GM11168 (cell line): ENCODE results near the gene SERINC3.
"Not testable (repeated sequence)": the region's sequence is repeated elsewhere in the genome, so short reads cannot be mapped to it uniquely, and the experiment has no call there.

Experiments used
- in situ Hi-C: fragments of 300-500 bp; cut with MboI; formaldehyde crosslinking; loops from one replicate; pipeline ENCODE4 v1.12.0; 2022; ENCODE audit warnings: low sequenced_read_pairs; ENCODE audit not compliant: unreplicated experiment

Gene SERINC3

DNA sequence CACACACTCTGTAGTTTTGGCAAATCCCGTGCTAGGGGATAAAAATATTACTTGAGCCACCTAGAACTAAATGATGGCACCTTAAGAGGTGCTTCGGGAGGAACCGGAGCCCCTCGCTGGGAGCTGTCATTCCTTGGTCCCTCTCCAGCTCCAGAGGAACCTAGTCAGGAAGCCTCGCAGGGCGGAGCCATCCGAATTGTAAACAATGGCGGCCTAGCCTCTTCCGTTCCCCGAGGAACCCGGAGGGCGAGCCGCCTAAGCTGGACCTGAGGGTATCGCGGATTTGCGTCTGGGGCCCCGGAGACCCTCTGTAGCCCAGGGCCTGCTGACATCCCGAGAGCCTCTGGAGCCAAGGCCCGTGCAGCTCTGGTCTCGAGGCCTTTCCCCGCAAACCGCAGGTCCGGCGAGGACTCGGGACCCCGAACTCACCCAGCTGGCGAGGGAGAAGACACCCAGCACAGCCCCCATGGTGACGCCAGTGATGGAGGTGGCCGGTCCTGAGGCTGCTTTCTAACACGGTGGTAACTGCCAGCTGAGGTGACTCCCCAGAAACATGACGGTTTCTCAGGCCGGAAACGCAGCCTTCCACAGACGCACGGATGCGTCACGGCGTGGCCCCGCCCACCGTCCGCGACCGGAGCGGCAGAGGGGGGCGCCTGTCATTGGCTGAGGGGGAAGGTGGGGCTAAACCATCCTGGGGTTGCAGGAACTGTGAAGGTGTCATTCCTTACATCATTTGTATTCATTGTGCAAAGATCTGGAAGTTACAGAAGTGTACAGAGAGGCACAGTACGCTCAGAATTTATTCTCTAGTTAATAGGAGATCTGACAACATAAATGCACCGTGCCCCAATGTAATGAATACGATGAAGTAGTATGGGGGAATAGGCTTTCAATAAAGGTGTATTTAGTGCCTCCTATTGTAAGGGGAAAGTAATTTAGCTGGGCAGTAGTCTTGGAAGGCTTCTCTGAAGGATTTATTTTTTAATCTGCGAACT, at the start of gene SERINC3:
TSS of gene SERINC3 (minus strand) at position 587 of the 998 bp plus-strand sequence. CDS start at position 468, 119 bp downstream.
- in situ Hi-C loops, result no loop called here

DNA sequence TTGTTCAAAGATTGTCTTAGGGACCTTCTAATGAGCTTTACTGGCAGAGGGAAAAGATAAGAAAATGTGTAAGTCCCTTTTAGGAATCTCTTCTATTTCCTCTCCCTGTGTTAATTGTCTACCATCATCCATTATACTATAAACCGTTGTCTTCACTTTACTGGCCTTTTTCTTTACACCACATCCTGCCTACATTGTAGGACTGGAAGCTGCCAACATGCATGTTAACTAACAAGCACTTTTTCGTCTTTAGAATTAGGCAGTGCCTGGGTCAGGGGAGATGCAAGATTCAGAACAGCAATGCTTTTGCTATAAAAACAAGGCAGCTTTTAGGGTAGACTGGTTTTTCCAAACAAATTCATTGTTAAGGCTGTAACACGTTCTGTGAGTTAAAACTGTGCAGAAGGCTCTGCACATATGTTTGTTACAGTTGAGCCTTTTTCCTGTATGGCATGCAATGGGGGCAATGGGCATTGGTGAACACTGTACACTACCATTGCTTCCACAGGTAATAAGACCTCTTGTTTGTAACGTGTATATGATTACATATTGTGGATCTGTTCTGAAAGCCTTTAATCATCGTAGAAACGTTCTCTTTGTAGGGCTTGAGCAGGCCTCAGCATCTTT, 49.6 kb upstream of the SERINC3 start:
- in situ Hi-C loops, result no loop called here

DNA sequence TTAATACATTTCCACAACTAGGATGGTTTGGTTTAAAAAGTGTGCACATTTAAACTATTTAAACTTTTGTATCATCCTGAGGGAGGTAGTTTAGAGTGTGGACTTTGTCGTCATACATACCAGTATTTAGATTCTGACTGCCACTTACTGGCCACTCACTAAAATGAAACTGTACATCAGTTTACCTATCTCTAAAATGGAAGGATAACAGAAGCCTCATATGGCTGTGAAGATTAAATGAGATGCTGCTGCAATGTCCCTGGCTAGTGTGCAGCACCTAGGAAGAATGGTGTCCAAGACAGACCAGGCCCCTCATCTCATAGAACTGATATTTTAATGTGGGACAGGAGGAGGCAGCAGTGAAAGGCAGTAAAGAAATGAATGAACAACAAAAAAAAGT, 48.5 kb upstream of the SERINC3 start:
- in situ Hi-C loops, result no loop called here

DNA sequence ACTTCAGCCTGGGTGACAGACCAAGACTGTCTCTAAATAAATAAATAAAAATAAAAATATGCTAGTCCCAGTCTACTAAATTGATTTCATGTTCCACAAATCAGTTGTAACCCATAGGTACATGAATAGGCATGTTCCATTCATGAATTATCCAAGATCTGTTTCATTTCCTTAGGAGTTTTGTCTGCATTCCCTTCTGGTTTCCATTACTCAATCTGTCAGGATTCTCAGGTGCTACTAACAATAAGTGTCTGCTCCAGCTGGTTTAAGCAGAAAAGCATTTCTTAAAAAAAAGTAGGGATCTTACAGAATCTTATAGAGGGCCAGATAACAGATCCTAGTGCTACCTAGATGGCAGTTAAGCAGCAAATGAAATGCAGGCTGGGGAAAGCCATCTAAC, 44.9 kb upstream of the SERINC3 start:
- in situ Hi-C loops, result no loop called here

DNA sequence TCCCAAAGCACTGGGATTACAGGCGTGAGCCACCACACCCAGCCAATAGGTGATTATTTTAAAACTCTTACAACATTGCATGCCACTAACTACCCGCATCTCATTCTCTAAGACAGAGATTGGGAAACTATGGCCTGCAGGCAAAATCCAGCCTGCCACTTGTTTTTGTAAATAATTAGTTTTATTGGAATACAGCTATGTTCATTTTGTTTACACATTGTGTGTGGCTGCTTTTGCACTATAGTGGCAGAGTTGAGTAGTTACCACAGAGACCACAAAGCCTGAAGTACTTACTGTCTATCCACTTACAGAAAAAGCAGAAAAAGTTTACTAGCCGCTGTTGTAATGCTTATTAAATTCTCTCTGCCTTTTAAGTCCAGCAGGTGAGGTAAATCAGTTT, 44.1 kb upstream of the SERINC3 start:
- in situ Hi-C loops, result no loop called here

DNA sequence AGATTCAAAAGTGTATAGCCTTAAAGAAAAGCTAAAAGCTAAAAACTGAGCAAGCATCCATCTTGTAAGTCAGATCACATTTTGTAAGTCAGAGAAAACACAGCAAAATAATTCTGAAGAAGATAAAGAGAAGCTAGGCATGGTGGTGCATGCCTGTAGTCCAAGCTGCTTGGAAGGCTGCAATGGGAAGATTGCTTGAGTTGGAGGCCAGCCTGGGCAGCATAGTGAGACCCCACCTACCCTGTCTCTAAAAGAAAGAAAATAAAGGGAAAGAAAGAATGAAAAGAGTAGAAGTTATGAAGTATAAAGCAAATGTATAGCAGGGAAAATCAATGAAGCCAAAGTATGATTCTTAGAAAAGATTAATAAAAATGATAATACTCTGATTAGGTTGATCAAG, 40.0 kb upstream of the SERINC3 start:
- in situ Hi-C loops, result no loop called here

DNA sequence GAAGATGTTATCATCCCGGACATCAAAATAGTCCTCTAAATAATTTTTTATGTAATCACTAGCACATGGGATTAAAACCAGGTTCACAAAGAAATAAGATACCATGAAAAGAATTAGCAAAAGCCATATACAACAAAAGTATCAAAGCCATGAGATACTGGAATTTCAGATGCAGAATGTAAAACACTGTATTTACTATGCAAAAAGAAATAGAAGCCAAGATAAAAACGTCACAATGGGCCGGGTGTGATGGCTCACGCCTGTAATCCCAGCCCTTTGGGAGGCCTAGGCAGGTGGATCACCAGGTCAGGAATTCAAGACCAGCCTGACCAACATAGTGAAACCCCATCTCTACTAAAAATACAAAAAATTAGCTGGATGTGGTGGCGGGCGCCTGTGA, 38.9 kb upstream of the SERINC3 start:
- in situ Hi-C loops, result not testable (repeated sequence)

DNA sequence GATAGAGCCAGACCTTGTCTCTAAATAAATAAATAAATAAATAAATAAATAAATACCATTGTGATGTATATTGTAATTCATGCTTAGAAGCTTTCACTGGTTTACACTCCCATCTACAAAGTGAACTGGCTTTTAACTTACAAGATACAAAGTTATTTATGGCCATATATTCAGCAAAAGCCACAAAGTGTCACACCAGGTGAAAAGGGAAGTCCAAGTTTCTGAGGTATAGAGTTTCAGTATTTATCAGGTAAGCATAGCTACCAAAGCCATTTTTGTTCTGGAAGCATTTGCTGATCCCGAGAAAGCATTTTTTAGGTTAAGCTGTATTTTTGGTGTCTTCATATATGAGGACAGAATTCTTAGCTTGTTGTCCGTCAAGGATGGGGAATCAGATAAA, 38.4 kb upstream of the SERINC3 start:
- in situ Hi-C loops, result no loop called here

DNA sequence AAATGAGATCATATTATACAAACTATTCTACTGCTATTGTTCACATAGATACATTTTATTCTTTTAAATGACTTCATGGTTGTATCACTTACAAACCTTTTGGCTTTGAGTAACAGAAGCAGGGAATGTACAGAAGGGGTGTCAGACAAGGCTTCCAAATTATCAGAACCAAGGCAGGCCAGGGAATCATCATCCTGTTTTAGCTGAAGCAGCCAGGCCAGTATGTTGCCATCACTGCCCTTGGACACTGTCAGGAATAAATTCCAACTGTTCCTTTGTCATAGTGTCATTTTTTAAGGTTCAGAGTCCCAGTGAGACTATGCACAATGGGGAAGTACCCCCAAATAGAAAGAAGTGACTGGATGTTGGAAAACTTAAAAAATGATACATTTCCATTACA, 37.4 kb upstream of the SERINC3 start:
- in situ Hi-C loops, result no loop called here

DNA sequence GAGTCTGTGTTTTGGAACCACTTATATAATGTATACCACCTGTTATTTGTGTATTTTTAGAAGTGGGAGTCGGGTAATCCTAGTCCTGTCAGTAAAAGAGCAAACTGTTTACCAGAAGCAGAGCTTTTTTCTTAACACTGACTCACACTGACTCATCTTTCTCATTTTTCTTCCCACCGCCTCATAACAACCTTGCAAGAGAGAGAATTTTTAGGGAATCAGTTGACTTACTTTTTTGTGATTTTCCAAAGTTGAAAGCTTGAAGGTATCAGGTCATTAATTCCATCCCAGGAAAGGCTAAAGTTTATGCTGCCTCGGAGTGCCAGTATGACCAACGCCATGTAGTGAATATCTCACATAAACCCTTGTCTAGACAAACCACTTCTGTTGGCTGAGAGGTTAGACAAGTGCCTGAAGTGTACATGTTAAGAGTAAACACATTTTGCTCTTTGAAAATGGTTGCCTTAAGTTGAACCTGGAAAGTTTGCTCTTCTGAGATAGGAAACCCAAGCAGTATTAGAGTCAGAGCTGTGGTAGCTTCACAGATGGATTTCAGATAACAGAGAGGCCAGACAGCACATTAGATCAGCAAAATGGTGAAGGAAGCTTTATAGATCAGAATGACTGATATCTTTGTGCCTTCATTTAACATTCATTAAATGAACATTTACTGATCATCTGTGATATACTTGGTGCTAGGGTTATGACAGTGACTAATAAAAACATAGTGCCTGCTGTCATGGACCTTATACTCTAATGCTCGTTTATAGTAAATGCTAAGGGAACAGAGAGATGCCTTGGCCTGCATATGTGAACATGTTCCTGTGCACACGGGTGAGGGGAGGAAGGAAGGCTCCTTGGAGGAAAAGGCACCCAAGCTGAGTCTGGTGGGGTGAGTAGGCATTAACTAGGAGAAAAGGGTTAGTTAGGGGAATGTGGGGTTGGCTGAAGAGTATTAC, 31.4 kb upstream of the SERINC3 start:
- in situ Hi-C loops, result no loop called here

DNA sequence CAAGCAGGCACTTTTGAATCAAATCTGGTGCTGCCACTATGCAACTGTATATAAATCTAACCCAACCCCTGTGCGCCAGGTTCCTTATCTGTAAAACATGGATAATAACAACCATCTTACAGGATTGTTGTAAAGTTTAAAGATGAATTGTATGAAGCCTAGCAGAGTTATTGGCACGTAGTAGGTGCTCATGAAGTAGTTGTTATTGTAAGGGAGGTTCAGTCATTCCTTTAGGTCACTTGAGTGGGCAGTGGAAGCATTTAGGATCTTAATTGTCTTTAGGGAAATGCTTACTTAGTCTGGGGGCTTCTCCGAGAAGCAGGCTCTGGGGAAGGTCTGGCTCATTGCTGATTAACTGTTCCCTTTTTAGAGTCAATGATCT, 30.7 kb upstream of the SERINC3 start:
- in situ Hi-C loops, result no loop called here

DNA sequence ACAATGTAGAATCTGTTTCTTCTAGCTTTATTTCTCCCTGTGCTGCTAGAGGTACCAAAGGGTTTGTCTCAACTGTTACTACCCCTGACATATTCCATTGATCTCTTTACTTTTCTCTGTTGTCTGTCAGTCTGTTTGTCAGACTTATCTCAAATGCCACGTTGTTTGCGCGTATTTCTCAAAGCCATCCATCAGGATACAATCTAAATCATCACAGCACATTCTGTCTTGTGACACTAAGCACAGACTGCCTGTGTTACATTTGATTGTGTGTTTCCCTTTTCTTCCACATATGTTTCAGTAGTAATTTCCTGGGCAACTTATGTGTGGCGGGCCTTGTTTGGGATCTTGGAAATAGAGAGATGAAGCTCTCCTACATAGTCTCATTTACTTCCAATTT, 30.2 kb upstream of the SERINC3 start:
- in situ Hi-C loops, result no loop called here

DNA sequence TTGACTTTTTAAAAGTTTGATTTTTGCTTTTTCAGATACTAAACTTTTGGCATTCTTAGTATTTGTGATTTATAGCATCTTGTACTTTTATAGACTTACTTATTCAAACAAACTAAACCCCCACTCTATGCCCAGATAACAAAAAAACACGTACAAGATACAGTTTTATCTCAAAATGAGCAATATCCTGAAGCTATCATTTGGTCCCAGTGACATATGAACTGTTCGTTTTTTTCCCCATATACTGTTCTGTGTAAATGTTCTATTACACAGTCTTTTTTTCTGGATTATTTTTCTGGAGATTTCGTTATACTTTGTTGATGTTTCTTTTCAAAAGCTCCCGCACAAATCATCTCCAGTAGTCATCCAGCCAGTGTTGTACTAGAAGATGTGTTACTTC, 27.3 kb upstream of the SERINC3 start:
- in situ Hi-C loops, result no loop called here

DNA sequence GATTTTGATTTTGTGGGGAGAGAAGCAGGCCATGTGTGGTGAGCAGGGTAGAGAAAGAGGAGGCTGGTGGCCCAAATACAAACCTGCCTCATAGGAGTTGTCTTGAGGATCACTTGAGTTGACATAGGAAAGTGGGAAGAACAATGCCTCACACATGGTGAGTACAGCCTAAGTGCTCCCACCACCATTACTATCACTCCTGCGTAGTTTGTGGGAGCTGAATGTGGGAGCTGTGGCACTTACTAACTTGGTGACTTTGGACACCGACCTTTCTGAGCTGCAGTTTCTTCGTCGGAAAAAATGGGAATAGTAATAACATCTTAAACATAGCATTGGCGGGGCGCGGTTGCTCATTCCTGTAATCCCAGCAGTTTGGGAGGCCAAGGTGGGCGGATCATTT, 25.5 kb upstream of the SERINC3 start:
- in situ Hi-C loops, result no loop called here

DNA sequence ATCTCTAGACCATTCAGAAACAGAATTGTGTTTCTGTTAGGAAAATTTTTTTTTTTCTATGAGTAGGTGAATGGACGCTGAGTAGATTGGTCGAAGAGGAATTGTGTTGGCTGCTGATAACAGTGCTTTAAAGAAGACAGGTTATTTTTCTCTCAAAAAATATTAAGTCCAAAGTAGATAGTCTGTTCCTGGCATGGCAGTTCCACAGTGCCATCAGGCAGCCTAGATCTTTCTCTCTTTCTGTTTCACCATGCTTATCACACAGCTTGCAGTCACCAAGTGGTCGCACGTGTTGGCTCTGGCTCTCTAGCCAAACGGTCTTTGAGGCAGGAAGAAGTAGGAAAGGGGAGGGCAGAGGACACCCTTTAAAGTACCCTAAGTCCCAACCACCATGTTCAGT, 22.4 kb upstream of the SERINC3 start:
- in situ Hi-C loops, result no loop called here

DNA sequence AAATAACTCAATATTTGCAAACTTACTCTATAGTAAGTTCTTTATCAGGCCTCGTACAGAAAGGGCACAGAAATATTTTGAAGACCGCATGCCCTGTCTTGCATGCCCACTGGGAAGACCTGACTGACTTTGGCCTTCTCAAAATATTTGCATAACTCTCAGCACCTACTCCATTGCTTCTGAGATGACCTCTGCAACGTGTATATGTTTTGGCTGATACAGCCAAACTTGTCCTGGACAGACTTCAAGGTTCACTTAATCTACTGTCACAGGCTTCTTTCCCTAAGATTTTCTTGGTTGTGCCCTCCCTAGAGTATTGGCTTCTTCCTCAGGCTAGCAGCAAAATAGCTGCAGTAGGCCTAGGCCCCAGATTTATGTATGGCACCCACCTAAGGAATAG, 21.5 kb upstream of the SERINC3 start:
- in situ Hi-C loops, result no loop called here

DNA sequence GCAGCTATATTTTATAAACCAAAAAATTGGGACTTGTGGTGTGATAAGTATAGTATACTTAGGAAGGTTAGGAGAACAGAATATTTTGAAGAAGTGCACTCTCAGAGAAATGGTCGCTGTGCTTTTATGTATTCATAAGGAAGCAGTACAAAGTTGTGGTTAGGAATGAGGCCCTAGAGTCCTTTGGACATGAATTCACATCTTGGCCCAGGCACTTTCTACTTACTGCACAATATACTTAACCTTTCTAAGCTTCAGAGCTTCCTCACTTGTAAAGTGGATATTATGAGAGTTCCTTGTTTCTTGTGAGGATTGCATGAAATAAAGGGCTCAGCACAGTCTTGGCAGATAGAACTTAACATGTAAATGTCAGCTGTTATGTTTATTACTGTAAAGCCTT, 21.0 kb upstream of the SERINC3 start:
- in situ Hi-C loops, result no loop called here

DNA sequence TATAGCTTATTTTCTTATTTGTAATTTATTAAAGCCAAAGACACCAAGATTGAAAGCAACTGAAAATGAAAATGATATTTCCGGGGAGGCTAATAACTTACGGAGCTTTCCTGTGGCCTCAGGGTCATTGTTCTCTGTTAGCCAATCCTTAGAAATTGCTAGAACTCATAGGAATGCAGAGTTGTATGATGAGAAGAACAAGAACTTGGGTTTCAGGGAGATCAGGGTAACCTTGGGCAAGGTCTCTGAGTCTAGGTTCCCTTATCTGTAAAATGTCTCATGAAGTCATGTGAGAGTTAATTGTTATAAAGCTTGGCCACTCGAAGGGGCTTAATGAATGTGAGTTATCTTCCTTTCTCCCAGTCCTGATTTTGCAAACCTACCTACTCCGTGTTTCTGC, 20.1 kb upstream of the SERINC3 start:
- in situ Hi-C loops, result no loop called here

DNA sequence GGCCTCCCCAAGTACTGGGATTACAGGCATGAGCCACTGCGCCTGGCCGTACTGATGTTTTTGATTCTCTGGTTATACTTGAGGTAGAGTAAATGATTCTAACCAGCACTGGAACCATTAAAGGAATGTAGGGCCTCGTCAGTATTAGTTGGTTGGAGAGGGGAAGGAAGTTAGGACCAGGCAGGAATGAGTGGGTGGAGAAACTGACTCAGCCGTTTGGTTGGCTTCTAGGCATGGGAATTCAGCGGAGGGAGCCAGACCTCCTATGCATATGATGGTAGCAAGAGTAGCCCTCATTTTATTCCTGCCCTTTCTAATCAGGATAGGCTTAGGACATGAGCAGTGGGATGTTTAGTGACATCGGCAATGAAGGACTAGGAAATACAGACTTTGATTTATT, 19.0 kb upstream of the SERINC3 start:
- in situ Hi-C loops, result no loop called here

DNA sequence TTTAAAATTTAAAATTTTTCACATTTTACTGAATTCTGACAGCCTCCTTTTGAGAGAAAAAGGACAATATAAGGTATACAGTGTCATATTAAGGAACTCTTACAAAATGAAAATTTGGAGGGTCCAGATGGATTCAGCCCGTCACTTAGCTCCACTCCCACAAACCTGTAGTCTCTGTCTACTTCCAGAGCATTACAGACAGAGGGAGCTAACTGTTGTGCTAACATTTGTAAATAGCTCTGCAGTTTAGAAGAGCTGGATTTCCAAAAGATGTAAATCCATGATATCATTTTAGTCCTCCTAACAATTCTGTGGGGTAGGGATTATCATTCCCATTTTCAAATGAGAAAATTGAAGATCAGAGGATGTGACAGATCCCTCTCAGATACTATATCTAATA, 16.1 kb upstream of the SERINC3 start:
- in situ Hi-C loops, result no loop called here

DNA sequence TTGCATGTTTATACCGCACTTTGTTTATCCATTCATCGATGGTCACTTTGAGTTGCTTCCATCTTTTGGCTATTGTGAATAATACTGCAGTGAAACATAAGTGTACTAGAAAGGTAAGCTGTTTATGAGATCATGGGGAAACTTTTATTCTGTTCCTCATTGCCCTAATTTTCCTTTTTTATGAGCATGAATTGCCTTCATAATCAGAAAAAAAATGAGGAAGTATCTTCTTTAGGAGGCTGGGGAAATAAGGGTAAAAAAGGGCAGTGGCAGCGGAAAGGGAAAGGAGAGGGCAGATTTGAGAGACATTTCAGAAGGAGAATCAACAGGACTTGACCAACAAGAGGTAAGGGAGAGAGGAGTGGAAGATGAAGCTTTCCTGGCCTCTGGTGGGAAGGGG, 14.3 kb upstream of the SERINC3 start:
- in situ Hi-C loops, result no loop called here
